ENCODE measurements around the gene NAT9. TPM values are rescaled to one million over a fixed set of nuclear protein-coding genes. Genes with fewer than 3 reads are reported as not detected.

Gene NAT9
- total RNA-seq, 1 experiment from 2014 or later, result 11.4 TPM

DNA sequence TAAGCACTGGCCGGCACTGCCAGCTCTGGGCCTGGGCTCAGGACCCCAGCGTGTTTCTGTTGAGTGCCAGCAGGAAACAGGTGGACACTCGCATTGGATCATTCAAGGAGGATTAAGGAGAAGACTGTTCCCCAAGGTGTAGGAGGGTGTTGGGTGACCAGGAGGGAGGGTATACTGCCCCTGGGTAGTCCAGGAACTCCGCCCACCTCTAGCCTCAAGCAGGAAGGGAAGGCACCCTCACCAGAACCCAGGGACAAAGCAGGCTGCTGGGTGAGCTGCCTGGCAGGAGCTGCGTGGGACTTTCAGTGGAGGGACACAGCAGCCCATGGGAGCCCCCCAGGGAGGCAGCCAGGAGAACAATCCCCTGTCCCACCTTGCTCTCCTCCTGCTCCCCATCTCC is 46.8 kb downstream of the NAT9 start:
- no peak for DNase-seq (ENCODE audit: low read depth)

DNA sequence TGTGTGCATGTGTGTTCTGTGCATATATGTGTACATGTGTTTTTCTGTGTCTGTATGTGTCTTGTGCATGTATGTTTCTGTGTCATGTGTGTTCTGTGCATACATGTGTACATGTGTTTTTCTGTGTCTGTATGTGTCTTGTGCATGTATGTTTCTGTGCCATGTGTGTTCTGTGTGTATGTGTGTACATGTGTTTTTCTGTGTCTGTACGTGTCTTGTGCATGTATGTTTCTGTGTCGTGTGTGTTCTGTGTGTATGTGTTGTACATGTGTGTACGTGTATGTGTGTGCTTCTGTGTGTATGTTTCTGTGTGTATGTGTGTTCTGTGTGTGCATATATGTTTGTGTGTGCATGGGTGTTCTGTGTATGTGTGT is 47.5 kb downstream of the NAT9 start:
- DNase-seq (ENCODE audit: low read depth), result no peak

DNA sequence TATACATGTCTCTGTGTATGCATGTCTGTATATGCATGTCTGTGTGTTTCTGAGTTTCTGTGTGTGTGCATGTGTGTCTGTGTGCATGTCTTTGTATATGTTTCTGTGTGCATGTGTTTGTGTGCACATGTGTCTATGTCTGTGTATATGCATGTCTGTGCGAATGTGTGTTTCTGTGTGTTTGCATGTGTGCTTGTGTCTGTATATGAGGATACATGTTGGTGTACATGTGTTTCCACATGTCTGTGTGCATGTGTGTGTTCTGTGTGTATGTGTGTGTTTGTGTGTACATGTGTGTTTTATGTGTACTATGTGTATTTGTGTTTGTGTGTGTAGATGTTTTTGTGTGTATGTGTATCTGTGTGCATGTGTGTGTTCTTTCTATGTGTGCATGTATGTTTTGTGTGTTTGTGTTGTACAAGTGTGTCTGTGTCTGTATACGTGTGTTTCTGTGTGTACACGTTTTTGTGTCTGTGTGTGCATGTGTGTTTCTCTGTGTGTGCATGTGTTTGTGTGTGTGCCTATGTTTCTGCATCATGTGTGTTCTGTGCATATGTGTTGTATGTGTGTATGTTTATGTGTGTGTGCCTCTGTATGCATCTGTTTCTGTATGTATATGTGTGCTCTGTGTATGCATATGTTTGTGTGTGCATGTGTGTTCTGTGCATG is 48.0 kb downstream of the NAT9 start:
- DNase-seq (ENCODE audit: low read depth), result no peak

DNA sequence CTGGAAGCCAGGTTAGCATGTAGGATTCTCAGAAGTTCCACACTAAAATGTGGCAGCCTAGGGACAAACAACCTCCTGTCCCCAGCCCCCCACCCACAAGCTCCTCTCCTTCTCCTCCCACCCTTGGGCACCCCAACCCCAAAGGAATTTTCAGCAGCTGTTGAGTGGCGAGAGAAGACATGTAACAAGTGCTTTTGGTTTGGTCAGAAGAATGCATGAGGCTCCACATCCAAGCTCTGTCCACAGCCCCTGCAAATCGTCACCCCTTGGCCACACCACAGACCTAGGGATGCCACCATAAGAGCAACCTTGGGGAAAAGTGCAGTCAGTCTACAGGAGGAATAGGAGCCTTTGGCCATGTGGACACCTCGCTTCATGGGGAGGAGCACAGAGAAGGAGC is 51.0 kb downstream of the NAT9 start:
- DNase-seq (ENCODE audit: low read depth), result no peak

DNA sequence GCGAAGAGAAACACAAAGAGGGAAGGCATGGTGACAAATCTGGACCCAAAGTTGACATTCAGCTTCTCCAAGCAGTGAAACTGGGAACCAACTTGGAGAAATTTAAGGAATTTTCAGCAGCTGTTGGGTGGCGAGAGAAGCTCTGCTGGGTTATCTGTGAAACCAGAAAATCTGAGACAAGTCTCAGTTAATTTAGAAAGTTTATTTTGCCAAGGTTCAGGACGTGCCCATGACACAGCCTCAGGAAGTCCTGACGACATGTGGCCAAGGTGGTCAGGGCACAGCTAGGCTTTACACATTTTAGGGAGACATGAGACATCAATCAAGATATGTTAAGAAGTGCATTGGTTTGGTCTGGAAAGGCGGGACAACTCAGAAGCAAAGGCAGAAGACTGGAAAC is 52.3 kb downstream of the NAT9 start:
- DNase-seq (ENCODE audit: low read depth), result no peak

DNA sequence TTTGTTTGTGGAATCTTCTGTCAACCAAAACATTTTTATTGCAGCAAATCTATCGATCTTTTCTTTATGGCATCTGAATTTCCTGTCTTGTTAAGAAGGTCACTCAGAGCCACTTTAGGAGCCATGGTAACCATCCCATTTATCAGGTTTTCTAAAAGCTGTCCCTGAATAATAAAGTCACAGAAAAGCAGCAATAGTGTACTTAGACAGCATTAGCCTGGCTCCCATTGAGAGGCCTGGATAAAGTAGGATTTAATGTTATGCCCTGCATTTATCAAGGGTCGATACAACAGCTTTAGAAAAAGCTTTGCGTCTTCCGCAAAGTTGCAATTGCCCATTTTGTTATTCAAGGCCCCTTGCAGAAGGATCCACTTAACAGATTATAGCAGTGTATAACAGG is 53.4 kb downstream of the NAT9 start:
- DNase-seq (ENCODE audit: low read depth), result no peak

Other genes starting within 250 kb of the NAT9 start
- not detected in 2 replicates for gene CD300LB, start 244.9 kb downstream of the NAT9 start, total RNA-seq (2014; rRNA removed; shearing (Covaris generic))
- not detected in 2 replicates for gene CD300C, start 230.2 kb downstream of the NAT9 start, total RNA-seq (2014; rRNA removed; shearing (Covaris generic))
- not detected in 2 replicates for gene CD300H, start 208.8 kb downstream of the NAT9 start, total RNA-seq (2014; rRNA removed; shearing (Covaris generic))
- not detected in 2 replicates for gene CD300LD, start 184.1 kb downstream of the NAT9 start, total RNA-seq (2014; rRNA removed; shearing (Covaris generic))
- not detected in 2 replicates for gene CD300E, start 152.6 kb downstream of the NAT9 start, total RNA-seq (2014; rRNA removed; shearing (Covaris generic))
- not detected in 2 replicates for gene CD300LF, start 63.4 kb downstream of the NAT9 start, total RNA-seq (2014; rRNA removed; shearing (Covaris generic))
- gene RAB37, start 39.1 kb downstream of the NAT9 start, total RNA-seq (2014; rRNA removed; shearing (Covaris generic)), result not detected in 2 replicates
- 15.0 TPM in 2 replicates for gene NHERF1, start 27.7 kb downstream of the NAT9 start, total RNA-seq (2014; rRNA removed; shearing (Covaris generic))
- not detected in 2 replicates for gene GRIN2C, start 83.5 kb upstream of the NAT9 start, total RNA-seq (2014; rRNA removed; shearing (Covaris generic))
- 3.4 and 6.1 TPM in 2 replicates for gene FDXR, start 96.6 kb upstream of the NAT9 start, total RNA-seq (2014; rRNA removed; shearing (Covaris generic))
- gene FADS6, start 117.3 kb upstream of the NAT9 start, total RNA-seq (2014; rRNA removed; shearing (Covaris generic)), result not detected in 2 replicates
- gene USH1G, start 146.9 kb upstream of the NAT9 start, total RNA-seq (2014; rRNA removed; shearing (Covaris generic)), result not detected in 2 replicates
- not detected in 2 replicates for gene OTOP2, start 147.9 kb upstream of the NAT9 start, total RNA-seq (2014; rRNA removed; shearing (Covaris generic))
- not detected in 2 replicates for gene OTOP3, start 159.6 kb upstream of the NAT9 start, total RNA-seq (2014; rRNA removed; shearing (Covaris generic))
- 0.10 and 0.60 TPM in 2 replicates for gene HID1, start 196.4 kb upstream of the NAT9 start, total RNA-seq (2014; rRNA removed; shearing (Covaris generic))
- 8.4 and 8.9 TPM in 2 replicates for gene CDR2L, start 211.3 kb upstream of the NAT9 start, total RNA-seq (2014; rRNA removed; shearing (Covaris generic))
- 48.8 and 69.0 TPM in 2 replicates for gene MRPL58, start 236.3 kb upstream of the NAT9 start, total RNA-seq (2014; rRNA removed; shearing (Covaris generic))

All from RPMI7951 (cell line).